Colonic mucosa (tissue), 4 donors: ENCODE data around the gene KIF1A. TPM values are rescaled to one million over a fixed set of nuclear protein-coding genes. Genes with fewer than 3 reads are reported as not detected.
A peak's percentile ranks its signal among the peaks of the same experiment; 100 is the strongest.

Experiments
- DNase-seq: peaks from one replicate; pipeline ENCODE4 v3.0.0-alpha.2; 2020
- H3K27ac ChIP-seq: fragments of 200-600 bp; one replicate; pipeline ENCODE4 v1.8.0; 2021
- H3K27me3 ChIP-seq: fragments of 200-600 bp; one replicate; pipeline ENCODE4 v1.8.0; 2021
- H3K36me3 ChIP-seq: fragments of 200-600 bp; one replicate; pipeline ENCODE4 v1.8.0; 2021
- H3K4me1 ChIP-seq: fragments of 200-600 bp; one replicate; pipeline ENCODE4 v1.8.0; 2021; ENCODE audit warnings: mild to moderate bottlenecking
- H3K4me3 ChIP-seq: fragments of 200-600 bp; one replicate; pipeline ENCODE4 v1.8.0; 2021
- H3K9ac ChIP-seq, 2 donors: one replicate each; pipeline ENCODE4 v1.7.0; 2013; ENCODE audit warnings: control low read depth in 2 of 2, low read depth in 2 of 2, low read length in 2 of 2
- H3K9me3 ChIP-seq: fragments of 200-600 bp; one replicate; pipeline ENCODE4 v1.8.0; 2021
- intact Hi-C: fragments of 100-400 bp; cut with DNase I; formaldehyde crosslinking; loops from one replicate; pipeline ENCODE4 v1.14.1; 2022
- total RNA-seq, 2 donors: library from RNA; stranded (reverse); fragmentation: NEBNext Ultra II Directional in 1 of 2; extraction: Animal tissue kit (Norgen Biotek cat#: 25700) in 1 of 2; gene quantifications; one replicate each; pipeline ENCODE4 v1.2.1, GENCODE V29; 2021
- TF ChIP-seq, protein P1 (sequence below): fragments of 200-600 bp; IDR thresholded peaks from one replicate; pipeline ENCODE4 v1.8.0; 2022; ENCODE audit warnings: antibody characterized with exemption, mild to moderate bottlenecking
- donor health status: healthy.
- donor health status: DM: no; HTN: no; CAD: no.
- donor health status: DM: no; HTN: no; CAD: no.

KIF1A gene, protein sequence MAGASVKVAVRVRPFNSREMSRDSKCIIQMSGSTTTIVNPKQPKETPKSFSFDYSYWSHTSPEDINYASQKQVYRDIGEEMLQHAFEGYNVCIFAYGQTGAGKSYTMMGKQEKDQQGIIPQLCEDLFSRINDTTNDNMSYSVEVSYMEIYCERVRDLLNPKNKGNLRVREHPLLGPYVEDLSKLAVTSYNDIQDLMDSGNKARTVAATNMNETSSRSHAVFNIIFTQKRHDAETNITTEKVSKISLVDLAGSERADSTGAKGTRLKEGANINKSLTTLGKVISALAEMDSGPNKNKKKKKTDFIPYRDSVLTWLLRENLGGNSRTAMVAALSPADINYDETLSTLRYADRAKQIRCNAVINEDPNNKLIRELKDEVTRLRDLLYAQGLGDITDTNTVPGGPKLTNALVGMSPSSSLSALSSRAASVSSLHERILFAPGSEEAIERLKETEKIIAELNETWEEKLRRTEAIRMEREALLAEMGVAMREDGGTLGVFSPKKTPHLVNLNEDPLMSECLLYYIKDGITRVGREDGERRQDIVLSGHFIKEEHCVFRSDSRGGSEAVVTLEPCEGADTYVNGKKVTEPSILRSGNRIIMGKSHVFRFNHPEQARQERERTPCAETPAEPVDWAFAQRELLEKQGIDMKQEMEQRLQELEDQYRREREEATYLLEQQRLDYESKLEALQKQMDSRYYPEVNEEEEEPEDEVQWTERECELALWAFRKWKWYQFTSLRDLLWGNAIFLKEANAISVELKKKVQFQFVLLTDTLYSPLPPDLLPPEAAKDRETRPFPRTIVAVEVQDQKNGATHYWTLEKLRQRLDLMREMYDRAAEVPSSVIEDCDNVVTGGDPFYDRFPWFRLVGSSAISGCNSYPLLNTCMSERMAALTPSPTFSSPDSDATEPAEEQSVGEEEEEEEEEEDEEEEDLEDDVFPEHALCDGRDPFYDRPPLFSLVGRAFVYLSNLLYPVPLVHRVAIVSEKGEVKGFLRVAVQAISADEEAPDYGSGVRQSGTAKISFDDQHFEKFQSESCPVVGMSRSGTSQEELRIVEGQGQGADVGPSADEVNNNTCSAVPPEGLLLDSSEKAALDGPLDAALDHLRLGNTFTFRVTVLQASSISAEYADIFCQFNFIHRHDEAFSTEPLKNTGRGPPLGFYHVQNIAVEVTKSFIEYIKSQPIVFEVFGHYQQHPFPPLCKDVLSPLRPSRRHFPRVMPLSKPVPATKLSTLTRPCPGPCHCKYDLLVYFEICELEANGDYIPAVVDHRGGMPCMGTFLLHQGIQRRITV (N-terminal part only)
- 1 to 10 TPM; 1.9 to 4.3 TPM for total RNA-seq

DNA sequence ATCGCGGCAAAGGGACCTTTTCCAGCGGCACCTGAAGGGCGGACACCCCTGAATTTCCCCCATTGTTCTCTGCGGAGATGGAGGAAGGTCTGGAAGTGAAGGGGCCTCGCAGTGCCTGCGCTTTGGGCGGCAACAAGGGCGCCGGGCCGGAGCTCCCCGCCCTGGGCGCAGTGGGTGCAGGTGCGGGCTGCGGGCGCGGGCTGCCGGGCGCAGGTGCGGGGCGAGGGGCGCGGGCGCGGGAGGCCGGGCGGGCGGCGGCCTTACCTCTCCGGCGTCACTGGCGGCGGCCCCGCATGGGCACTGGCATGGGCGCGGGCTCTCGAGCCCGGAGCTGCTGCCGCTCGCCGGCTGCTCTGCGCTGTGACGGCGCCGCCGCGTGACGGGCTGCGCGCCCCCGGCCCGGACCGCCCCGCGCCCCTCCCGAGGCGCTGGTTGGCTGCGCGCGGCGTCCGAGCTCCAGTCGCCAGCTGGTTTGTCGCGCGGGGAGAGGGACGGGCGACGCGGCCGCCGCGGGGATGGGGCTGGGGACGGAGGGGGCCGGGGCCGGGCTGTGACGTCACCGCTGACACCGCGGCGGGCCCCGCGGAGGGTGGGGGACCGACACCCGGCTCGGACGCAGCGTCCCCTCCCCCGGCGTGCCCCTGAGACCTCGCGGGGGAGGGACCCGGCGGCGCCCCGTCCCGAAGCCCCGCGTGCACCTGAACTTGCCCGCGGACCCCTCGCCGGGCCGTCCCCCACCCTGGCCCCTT lies at the start of gene KIF1A:
Gene KIF1A, minus strand, starts transcription at position 362 of the 749 bp plus-strand sequence. CDS start 22,467 bp downstream, outside the sequence.
- intact Hi-C loops, result no loop called here
- H3K27ac ChIP-seq, result no peak within 1 kb of the TSS
- H3K4me3 ChIP-seq, result no peak within 1 kb of the TSS
- no peaks in the 10 kb centered on the region for H3K4me1 ChIP-seq
- no peaks in the 10 kb centered on the region for H3K36me3 ChIP-seq
- H3K27me3 ChIP-seq, result peaks cover 54% of the 10 kb centered on the region
- no peak within 1 kb of the TSS for H3K9ac ChIP-seq
- DNase-seq, result no peak
- TF ChIP-seq, protein P1, sequence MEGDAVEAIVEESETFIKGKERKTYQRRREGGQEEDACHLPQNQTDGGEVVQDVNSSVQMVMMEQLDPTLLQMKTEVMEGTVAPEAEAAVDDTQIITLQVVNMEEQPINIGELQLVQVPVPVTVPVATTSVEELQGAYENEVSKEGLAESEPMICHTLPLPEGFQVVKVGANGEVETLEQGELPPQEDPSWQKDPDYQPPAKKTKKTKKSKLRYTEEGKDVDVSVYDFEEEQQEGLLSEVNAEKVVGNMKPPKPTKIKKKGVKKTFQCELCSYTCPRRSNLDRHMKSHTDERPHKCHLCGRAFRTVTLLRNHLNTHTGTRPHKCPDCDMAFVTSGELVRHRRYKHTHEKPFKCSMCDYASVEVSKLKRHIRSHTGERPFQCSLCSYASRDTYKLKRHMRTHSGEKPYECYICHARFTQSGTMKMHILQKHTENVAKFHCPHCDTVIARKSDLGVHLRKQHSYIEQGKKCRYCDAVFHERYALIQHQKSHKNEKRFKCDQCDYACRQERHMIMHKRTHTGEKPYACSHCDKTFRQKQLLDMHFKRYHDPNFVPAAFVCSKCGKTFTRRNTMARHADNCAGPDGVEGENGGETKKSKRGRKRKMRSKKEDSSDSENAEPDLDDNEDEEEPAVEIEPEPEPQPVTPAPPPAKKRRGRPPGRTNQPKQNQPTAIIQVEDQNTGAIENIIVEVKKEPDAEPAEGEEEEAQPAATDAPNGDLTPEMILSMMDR, result no peak
- no peaks in the 10 kb centered on the region for H3K9me3 ChIP-seq

DNA sequence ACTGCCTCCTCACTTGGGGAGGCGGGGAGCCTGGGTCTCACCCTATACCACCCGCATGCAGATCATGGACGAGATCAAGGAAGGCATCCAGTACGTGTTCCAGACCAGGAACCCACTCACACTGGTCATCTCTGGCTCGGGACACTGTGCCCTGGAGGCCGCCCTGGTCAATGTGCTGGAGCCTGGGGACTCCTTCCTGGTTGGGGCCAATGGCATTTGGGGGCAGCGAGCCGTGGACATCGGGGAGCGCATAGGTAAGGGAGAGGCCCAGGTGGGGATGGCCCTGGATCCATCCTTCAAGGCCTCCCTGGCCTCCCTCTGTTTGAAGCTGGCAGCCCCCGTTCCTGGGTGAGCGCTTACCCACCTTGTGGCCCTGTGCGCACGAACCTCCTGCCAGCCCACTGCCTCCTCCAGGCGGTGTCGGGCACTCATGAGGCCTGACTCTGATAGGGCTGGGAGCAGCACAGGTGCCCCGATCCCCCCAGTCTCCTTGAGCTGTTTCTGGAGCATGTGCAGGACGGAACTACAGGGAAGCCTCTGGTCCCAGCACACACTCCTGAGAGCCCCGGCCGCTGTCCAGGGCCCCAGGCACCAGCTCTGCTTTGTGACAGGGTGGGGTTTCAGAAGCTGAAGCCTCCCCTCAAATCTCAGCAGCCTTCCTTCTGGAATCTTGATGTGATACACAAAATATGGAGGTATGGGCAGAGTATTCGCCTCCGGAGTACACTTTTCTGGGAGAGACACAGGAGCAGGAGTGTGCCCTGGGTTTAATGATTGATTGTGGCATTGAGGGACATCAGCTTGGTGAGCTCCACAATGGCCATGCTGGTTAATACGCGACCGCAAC lies 49.3 kb upstream of the KIF1A start:
- Histone ChIP-seq H3K27me3 (no peaks in the 10 kb centered on the region), H3K4me3 (no peak overlapping the region), H3K36me3 (no peaks in the 10 kb centered on the region), H3K9me3 (no peaks in the 10 kb centered on the region), H3K4me1 (peaks cover 3% of the 10 kb centered on the region), H3K9ac (no peak overlapping the region), H3K27ac (no peak overlapping the region)
- no peak for DNase-seq
- TF ChIP-seq, protein P1, result no peak
- intact Hi-C loops, result no loop called here

DNA sequence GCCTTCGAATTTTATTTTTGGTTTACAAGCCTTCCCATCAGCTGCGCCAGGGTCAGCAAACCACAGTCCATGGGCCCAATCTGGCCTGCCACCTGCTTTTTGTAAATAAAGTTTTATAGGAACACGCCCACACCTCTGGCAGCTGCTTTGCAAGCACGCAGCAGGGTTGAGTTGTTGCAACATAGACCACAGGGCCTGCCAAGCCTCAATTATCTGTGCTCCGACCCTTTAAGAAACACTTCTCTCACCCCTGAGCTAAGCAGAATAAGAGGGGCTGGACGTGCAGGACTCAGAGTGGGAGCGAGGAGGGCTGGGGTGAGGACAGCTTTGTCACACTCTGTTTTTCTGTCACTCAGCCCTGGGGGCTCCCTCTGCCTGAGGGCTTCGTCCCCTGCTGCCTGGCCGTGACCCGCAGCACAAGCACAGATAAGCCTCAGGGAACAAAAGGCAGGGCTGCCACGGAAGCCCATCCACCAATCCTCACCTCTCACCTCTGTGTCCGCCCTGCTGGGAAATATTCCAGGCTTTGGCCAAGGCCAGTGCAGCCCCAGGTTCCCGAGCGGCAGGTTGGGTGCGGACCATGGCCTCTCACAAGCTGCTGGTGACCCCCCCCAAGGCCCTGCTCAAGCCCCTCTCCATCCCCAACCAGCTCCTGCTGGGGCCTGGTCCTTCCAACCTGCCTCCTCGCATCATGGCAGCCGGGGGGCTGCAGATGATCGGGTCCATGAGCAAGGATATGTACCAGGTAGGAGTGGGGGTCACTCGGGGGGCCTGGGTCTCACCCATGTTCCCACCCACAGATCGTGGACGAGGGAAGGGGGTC lies 48.5 kb upstream of the KIF1A start, which contains the start of gene AGXT:
Gene AGXT, plus strand, starts transcription at position 539 of the 823 bp plus-strand sequence. Its CDS starts 42 bp downstream, at position 581.
- TF ChIP-seq, protein P1, result no peak
- Histone ChIP-seq H3K9ac (no peak within 1 kb of the TSS), H3K4me1 (peaks cover 3% of the 10 kb centered on the region), H3K36me3 (no peaks in the 10 kb centered on the region), H3K4me3 (no peak within 1 kb of the TSS), H3K9me3 (no peaks in the 10 kb centered on the region), H3K27ac (no peak within 1 kb of the TSS), H3K27me3 (no peaks in the 10 kb centered on the region)
- DNase-seq, result peak; percentile 76
- intact Hi-C loops, result no loop called here

- no peak for DNase-seq
- H3K36me3 ChIP-seq, result no peaks in the 10 kb centered on the region
- no peaks in the 10 kb centered on the region for H3K9me3 ChIP-seq
- H3K27me3 ChIP-seq, result no peaks in the 10 kb centered on the region
- intact Hi-C loops, result no loop called here
- no peak overlapping the region for H3K4me3 ChIP-seq
- H3K9ac ChIP-seq, result no peak overlapping the region
- H3K27ac ChIP-seq, result no peak overlapping the region
- TF ChIP-seq, protein P1, result no peak
- peaks cover 3% of the 10 kb centered on the region for H3K4me1 ChIP-seq
These were observed 45.4 kb upstream of the KIF1A start for GRCh38 chr2:240865391-240865790.
